Measurements from ENCODE around the gene CKB.

CKB gene

GRCh38 chr14:103522649-103523574 lies at the start of gene CKB:
Gene CKB (minus strand): TSS chr14:103522830. CDS start chr14:103522493, 337 bp downstream.
- Histone ChIP-seq H2AFZ (ENCODE audit: low read length, unreplicated experiment) (no peak within 1 kb of the TSS), H3K36me3 (ENCODE audit: insufficient read depth, low read length) (no peaks in the 10 kb centered on the region), H3K4me1 (ENCODE audit: control insufficient read depth, insufficient read depth, low read length, unreplicated experiment) (peaks cover 42% of the 10 kb centered on the region)

GRCh38 chr14:103569408-103569807 lies 46.8 kb upstream of the CKB start:
- Histone ChIP-seq H3K36me3 (ENCODE audit: insufficient read depth, low read length) (no peaks in the 10 kb centered on the region), H3K4me1 (ENCODE audit: control insufficient read depth, insufficient read depth, low read length, unreplicated experiment) (no peaks in the 10 kb centered on the region), H3K4me3 (ENCODE audit: low read depth, low read length) (no peak overlapping the region), H2AFZ (ENCODE audit: low read length, unreplicated experiment) (no peak overlapping the region), H3K27me3 (ENCODE audit: insufficient read depth, low read length) (no peaks in the 10 kb centered on the region), H3K27ac (ENCODE audit: low read depth, low read length) (no peak overlapping the region), H3K79me2 (ENCODE audit: control insufficient read depth, insufficient read depth, low read length, unreplicated experiment) (peaks cover 52% of the 10 kb centered on the region)

More at GRCh38 chr14:103522649-103523574, at the start of gene CKB:
- Histone ChIP-seq H3K27me3 (ENCODE audit: insufficient read depth, low read length) (peaks cover 23% of the 10 kb centered on the region), H3K79me2 (ENCODE audit: control insufficient read depth, insufficient read depth, low read length, unreplicated experiment) (no peaks in the 10 kb centered on the region), H3K27ac (ENCODE audit: low read depth, low read length) (no peak within 1 kb of the TSS), H3K4me3 (ENCODE audit: low read depth, low read length) (peak within 1 kb of the TSS; percentile 84)

DNA sequence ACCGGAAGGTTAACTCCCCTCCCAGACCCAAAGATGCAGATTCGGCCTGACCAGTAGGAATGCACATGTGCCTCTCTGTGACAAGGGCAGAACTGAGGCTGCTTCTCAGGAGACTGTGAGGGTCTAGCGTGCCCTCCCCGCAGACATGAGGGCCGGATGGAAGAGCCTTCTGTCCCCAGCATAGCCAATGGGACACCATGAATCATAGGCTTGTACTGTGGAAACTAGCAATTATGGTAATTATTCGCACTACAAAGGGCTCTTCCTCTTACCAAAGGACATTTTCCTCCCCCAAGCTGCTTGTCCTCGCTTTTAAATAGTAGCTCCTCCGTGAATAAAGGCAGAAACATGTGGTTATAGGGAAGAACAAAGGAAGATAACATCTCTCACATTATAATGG lies 46.3 kb upstream of the CKB start:
- Histone ChIP-seq H3K27ac (ENCODE audit: low read depth, low read length) (no peak overlapping the region), H3K27me3 (ENCODE audit: insufficient read depth, low read length) (no peaks in the 10 kb centered on the region), H3K36me3 (ENCODE audit: insufficient read depth, low read length) (no peaks in the 10 kb centered on the region), H3K79me2 (ENCODE audit: control insufficient read depth, insufficient read depth, low read length, unreplicated experiment) (peaks cover 57% of the 10 kb centered on the region), H2AFZ (ENCODE audit: low read length, unreplicated experiment) (no peak overlapping the region), H3K4me3 (ENCODE audit: low read depth, low read length) (no peak overlapping the region), H3K4me1 (ENCODE audit: control insufficient read depth, insufficient read depth, low read length, unreplicated experiment) (peaks cover 4% of the 10 kb centered on the region)

- H3K36me3 ChIP-seq (ENCODE audit: insufficient read depth, low read length): peaks cover 18% of the 10 kb centered on the region
- no peaks in the 10 kb centered on the region for H3K27me3 ChIP-seq (ENCODE audit: insufficient read depth, low read length)
- H3K4me1 ChIP-seq (ENCODE audit: control insufficient read depth, insufficient read depth, low read length, unreplicated experiment): peaks cover 29% of the 10 kb centered on the region
- peak overlapping the region; percentile 99 for H3K4me3 ChIP-seq (ENCODE audit: low read depth, low read length)
- H3K79me2 ChIP-seq (ENCODE audit: control insufficient read depth, insufficient read depth, low read length, unreplicated experiment): peaks cover 85% of the 10 kb centered on the region
- H2AFZ ChIP-seq (ENCODE audit: low read length, unreplicated experiment): no peak overlapping the region
- no peak overlapping the region for H3K27ac ChIP-seq (ENCODE audit: low read depth, low read length)
Measured at GRCh38 chr14:103563844-103564505, 41.3 kb upstream of the CKB start.

GRCh38 chr14:103563226-103563620 lies 40.6 kb upstream of the CKB start:
- Histone ChIP-seq H2AFZ (ENCODE audit: low read length, unreplicated experiment) (peak overlapping the region; percentile 94), H3K4me3 (ENCODE audit: low read depth, low read length) (peak overlapping the region; percentile 99), H3K79me2 (ENCODE audit: control insufficient read depth, insufficient read depth, low read length, unreplicated experiment) (peaks cover 90% of the 10 kb centered on the region), H3K4me1 (ENCODE audit: control insufficient read depth, insufficient read depth, low read length, unreplicated experiment) (peaks cover 37% of the 10 kb centered on the region), H3K27ac (ENCODE audit: low read depth, low read length) (peak overlapping the region; percentile 97), H3K36me3 (ENCODE audit: insufficient read depth, low read length) (peaks cover 19% of the 10 kb centered on the region), H3K27me3 (ENCODE audit: insufficient read depth, low read length) (no peaks in the 10 kb centered on the region)

DNA sequence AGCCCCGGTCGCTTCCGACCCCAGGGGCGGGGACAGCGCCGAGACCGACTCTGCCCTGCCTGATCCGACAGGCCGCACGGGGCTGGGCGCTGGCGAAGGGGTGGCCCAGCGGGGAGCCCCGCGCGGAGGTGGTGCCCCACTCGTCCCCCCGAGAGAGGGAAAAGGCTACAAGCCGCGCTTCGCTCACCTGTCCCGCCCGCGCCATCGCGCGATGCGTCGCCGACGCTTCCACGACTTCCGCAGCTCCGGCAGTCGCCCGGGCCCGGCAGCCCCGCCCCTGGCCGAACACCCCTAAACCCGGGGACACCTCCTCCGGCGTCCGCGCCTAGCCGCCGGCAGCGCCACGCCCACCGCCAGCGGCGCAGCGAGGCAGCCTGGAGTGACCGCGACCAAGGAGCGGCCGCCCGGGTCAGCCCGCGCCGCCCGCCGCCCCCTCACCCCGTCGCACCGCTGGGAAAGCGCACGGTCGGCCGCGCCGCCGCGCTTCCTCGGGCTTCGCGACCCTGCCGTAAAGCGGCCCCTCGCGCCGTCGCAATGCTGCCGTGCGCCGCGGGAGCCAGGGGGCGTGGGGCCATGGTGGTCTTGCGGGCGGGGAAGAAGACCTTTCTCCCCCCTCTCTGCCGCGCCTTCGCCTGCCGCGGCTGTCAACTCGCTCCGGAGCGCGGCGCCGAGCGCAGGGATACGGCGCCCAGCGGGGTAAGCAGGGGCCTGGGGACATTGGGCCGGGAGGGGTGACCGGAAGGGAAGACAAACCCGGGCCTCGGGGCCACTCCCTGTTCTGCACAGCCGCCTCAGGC lies 40.0 kb upstream of the CKB start, which contains the start of the genes BAG5 and COA8:
Gene BAG5, minus strand, starts transcription at position 229 of the 797 bp plus-strand sequence. CDS start 1,493 bp downstream, outside the sequence.
Gene COA8, plus strand, starts transcription at position 532 of the 797 bp plus-strand sequence. Its CDS starts 42 bp downstream, at position 574.
- H3K27ac ChIP-seq (ENCODE audit: low read depth, low read length): peak within 1 kb of the TSS; percentile 97
- peaks cover 42% of the 10 kb centered on the region for H3K4me1 ChIP-seq (ENCODE audit: control insufficient read depth, insufficient read depth, low read length, unreplicated experiment)
- peaks cover 19% of the 10 kb centered on the region for H3K36me3 ChIP-seq (ENCODE audit: insufficient read depth, low read length)
- H3K27me3 ChIP-seq (ENCODE audit: insufficient read depth, low read length): no peaks in the 10 kb centered on the region
- H2AFZ ChIP-seq (ENCODE audit: low read length, unreplicated experiment): peak within 1 kb of the TSS; percentile 94
- H3K79me2 ChIP-seq (ENCODE audit: control insufficient read depth, insufficient read depth, low read length, unreplicated experiment): peaks cover 89% of the 10 kb centered on the region
- peak within 1 kb of the TSS; percentile 99 for H3K4me3 ChIP-seq (ENCODE audit: low read depth, low read length)

GRCh38 chr14:103562179-103562428 lies 39.5 kb upstream of the CKB start:
- Histone ChIP-seq H3K36me3 (ENCODE audit: insufficient read depth, low read length) (peaks cover 19% of the 10 kb centered on the region), H3K79me2 (ENCODE audit: control insufficient read depth, insufficient read depth, low read length, unreplicated experiment) (peaks cover 90% of the 10 kb centered on the region), H3K27me3 (ENCODE audit: insufficient read depth, low read length) (no peaks in the 10 kb centered on the region), H3K4me3 (ENCODE audit: low read depth, low read length) (peak overlapping the region; percentile 99), H3K27ac (ENCODE audit: low read depth, low read length) (peak overlapping the region; percentile 97), H2AFZ (ENCODE audit: low read length, unreplicated experiment) (peak overlapping the region; percentile 94), H3K4me1 (ENCODE audit: control insufficient read depth, insufficient read depth, low read length, unreplicated experiment) (peaks cover 47% of the 10 kb centered on the region)

DNA sequence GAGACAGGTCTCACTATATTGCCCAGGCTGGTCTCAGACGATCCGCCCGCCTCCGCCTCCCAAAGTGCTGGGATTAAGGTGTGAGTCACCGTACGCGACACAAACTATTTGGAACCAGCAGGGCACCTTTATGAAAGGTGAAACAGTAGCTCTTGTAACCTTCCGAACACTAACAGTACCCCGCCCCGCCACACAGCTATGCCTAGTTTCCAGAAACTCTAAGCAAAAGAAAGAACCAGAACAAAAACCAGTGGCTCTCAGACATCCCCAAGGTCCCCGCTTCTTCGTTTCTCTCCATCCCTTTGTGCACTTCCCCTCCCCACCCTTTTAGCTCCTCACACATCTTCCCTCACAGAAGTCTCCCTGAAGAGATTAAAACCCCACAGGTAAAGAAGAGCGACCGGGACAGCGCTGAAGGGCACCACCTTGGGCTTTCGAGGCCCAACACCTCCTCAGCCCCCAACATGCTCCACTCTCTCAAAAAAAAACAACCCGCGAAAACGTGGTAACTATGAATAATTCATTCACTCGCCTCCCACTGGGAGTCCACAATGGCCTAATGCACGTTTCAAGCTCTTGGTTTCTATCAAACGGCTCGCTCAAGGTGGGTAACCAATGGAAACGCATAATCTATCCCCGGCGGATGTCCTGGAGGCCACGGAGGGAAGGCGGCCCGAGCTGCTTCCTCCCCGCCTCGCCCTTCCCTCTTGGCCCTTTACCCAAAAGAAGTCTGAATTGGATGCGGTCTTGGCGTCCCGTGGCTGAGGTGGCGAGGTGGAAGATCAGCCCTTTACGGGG lies 39.0 kb upstream of the CKB start:
- peak overlapping the region; percentile 97 for H3K27ac ChIP-seq (ENCODE audit: low read depth, low read length)
- H3K36me3 ChIP-seq (ENCODE audit: insufficient read depth, low read length): peaks cover 19% of the 10 kb centered on the region
- no peaks in the 10 kb centered on the region for H3K27me3 ChIP-seq (ENCODE audit: insufficient read depth, low read length)
- H2AFZ ChIP-seq (ENCODE audit: low read length, unreplicated experiment): peak overlapping the region; percentile 94
- peaks cover 92% of the 10 kb centered on the region for H3K79me2 ChIP-seq (ENCODE audit: control insufficient read depth, insufficient read depth, low read length, unreplicated experiment)
- H3K4me3 ChIP-seq (ENCODE audit: low read depth, low read length): peak overlapping the region; percentile 99
- H3K4me1 ChIP-seq (ENCODE audit: control insufficient read depth, insufficient read depth, low read length, unreplicated experiment): peaks cover 48% of the 10 kb centered on the region

DNA sequence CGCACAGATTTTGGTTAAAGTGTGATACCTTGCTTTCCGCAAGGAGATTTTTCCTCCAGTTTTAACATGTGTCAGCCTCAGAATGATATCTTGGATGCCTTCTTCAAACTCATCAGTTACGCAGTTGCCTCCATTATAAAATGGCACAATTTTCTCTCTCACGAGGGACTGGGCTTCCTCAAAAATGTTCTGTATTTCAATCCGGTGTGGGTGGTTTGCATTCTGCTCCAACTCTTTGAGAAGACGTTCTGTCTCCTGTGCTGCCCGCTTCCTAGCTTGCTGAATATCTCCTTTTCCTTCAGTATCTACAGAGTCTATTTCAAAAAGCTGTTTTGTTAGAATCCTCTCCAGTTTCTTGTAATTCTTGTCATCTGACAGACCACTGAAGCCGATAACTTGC lies 38.1 kb upstream of the CKB start:
- H3K4me1 ChIP-seq (ENCODE audit: control insufficient read depth, insufficient read depth, low read length, unreplicated experiment): peaks cover 48% of the 10 kb centered on the region
- peak overlapping the region; percentile 97 for H3K27ac ChIP-seq (ENCODE audit: low read depth, low read length)
- peaks cover 19% of the 10 kb centered on the region for H3K36me3 ChIP-seq (ENCODE audit: insufficient read depth, low read length)
- no peak overlapping the region for H2AFZ ChIP-seq (ENCODE audit: low read length, unreplicated experiment)
- H3K4me3 ChIP-seq (ENCODE audit: low read depth, low read length): peak overlapping the region; percentile 99
- peaks cover 86% of the 10 kb centered on the region for H3K79me2 ChIP-seq (ENCODE audit: control insufficient read depth, insufficient read depth, low read length, unreplicated experiment)
- no peaks in the 10 kb centered on the region for H3K27me3 ChIP-seq (ENCODE audit: insufficient read depth, low read length)
